Measurements from ENCODE around the gene FAM177A1.
A peak's percentile ranks its signal among the peaks of the same experiment; 100 is the strongest.
"Not testable (repeated sequence)": the region's sequence is repeated elsewhere in the genome, so short reads cannot be mapped to it uniquely, and the experiment has no call there.

Gene FAM177A1
- total RNA-seq, result 30.9 to 64.2 (median 36.3) reads per million in 9 experiments

GRCh38 chr14:35046048-35046750, at the start of gene FAM177A1:
Gene FAM177A1, plus strand, starts transcription at chr14:35046272. Its CDS starts 192 bp downstream, at chr14:35046464.
- H3K27ac Mint-ChIP-seq, result peak within 1 kb of the TSS; percentile 99
- no peaks in the 10 kb centered on the region for H3K9me3 Mint-ChIP-seq
- peaks cover 19 to 24% of the 10 kb centered on the region in 2 donors for H3K4me1 Mint-ChIP-seq (ENCODE audit: low read depth in 2 of 2)
- ATAC-seq (replicated peaks), result peak; percentile 80
- H3K27me3 Mint-ChIP-seq, result no peaks in the 10 kb centered on the region
- peak; percentile 98 to 99 (median 98) for DNase-seq
- H3K36me3 Mint-ChIP-seq (ENCODE audit: insufficient read depth), result peaks cover 57% of the 10 kb centered on the region
- H3K4me3 Mint-ChIP-seq, result peak within 1 kb of the TSS; percentile 81 to 94

GRCh38 chr14:34997762-34998161, 48.3 kb upstream of the FAM177A1 start:
- H3K36me3 Mint-ChIP-seq (ENCODE audit: insufficient read depth), result peaks cover 42% of the 10 kb centered on the region
- ATAC-seq (replicated peaks), result no peak
- H3K9me3 Mint-ChIP-seq, result no peaks in the 10 kb centered on the region
- H3K27me3 Mint-ChIP-seq, result no peaks in the 10 kb centered on the region
- H3K4me3 Mint-ChIP-seq, result no peak overlapping the region
- no peak for DNase-seq
- no peak overlapping the region for H3K27ac Mint-ChIP-seq
- H3K4me1 Mint-ChIP-seq (ENCODE audit: low read depth in 2 of 2), result peaks cover 7 to 8% of the 10 kb centered on the region in 2 donors

GRCh38 chr14:34999500-34999899, 46.6 kb upstream of the FAM177A1 start:
- Mint-ChIP-seq H3K4me1 (ENCODE audit: low read depth in 2 of 2) (peaks cover 2% of the 10 kb centered on the region in 2 donors), H3K4me3 (no peak overlapping the region), H3K36me3 (ENCODE audit: insufficient read depth) (peaks cover 55% of the 10 kb centered on the region), H3K9me3 (no peaks in the 10 kb centered on the region), H3K27ac (no peak overlapping the region), H3K27me3 (no peaks in the 10 kb centered on the region)
- no peak for DNase-seq
- no peak for ATAC-seq (replicated peaks)

- Mint-ChIP-seq H3K4me3 (no peak overlapping the region), H3K27ac (no peak overlapping the region), H3K36me3 (ENCODE audit: insufficient read depth) (peaks cover 57% of the 10 kb centered on the region), H3K4me1 (ENCODE audit: low read depth in 2 of 2) (no peaks in the 10 kb centered on the region), H3K27me3 (no peaks in the 10 kb centered on the region), H3K9me3 (no peaks in the 10 kb centered on the region)
- no peak for DNase-seq
- ATAC-seq (replicated peaks), result no peak
These were observed 44.5 kb upstream of the FAM177A1 start for GRCh38 chr14:35001621-35002020.

GRCh38 chr14:35004839-35005238, 41.2 kb upstream of the FAM177A1 start:
- no peak overlapping the region for H3K4me3 Mint-ChIP-seq
- no peak for DNase-seq
- no peaks in the 10 kb centered on the region for H3K4me1 Mint-ChIP-seq (ENCODE audit: low read depth in 2 of 2)
- H3K27ac Mint-ChIP-seq, result no peak overlapping the region
- ATAC-seq (replicated peaks), result no peak
- H3K27me3 Mint-ChIP-seq, result no peaks in the 10 kb centered on the region
- H3K36me3 Mint-ChIP-seq (ENCODE audit: insufficient read depth), result peaks cover 57% of the 10 kb centered on the region
- no peaks in the 10 kb centered on the region for H3K9me3 Mint-ChIP-seq

- peak overlapping the region in 1 of 2 donors; percentile 0 for H3K27ac Mint-ChIP-seq
- H3K4me1 Mint-ChIP-seq (ENCODE audit: low read depth in 2 of 2), result no peaks in the 10 kb centered on the region
These were observed 29.5 kb upstream of the FAM177A1 start for GRCh38 chr14:35016568-35016967.

GRCh38 chr14:35020713-35021112, 25.4 kb upstream of the FAM177A1 start:
- Mint-ChIP-seq H3K27ac (no peak overlapping the region), H3K4me1 (ENCODE audit: low read depth in 2 of 2) (no peaks in the 10 kb centered on the region), H3K4me3 (no peak overlapping the region), H3K27me3 (no peaks in the 10 kb centered on the region), H3K9me3 (no peaks in the 10 kb centered on the region), H3K36me3 (ENCODE audit: insufficient read depth) (peaks cover 85% of the 10 kb centered on the region)
- DNase-seq, result no peak
- ATAC-seq (replicated peaks), result no peak

More at GRCh38 chr14:35016568-35016967, 29.5 kb upstream of the FAM177A1 start:
- DNase-seq, result no peak
- Mint-ChIP-seq H3K27me3 (no peaks in the 10 kb centered on the region), H3K4me3 (no peak overlapping the region), H3K9me3 (no peaks in the 10 kb centered on the region), H3K36me3 (ENCODE audit: insufficient read depth) (peaks cover 81% of the 10 kb centered on the region)
- ATAC-seq (replicated peaks), result no peak

GRCh38 chr14:35028435-35028834, 17.6 kb upstream of the FAM177A1 start:
- H3K36me3 Mint-ChIP-seq (ENCODE audit: insufficient read depth), result peaks cover 74% of the 10 kb centered on the region
- no peak overlapping the region for H3K27ac Mint-ChIP-seq
- ATAC-seq (replicated peaks), result no peak
- no peaks in the 10 kb centered on the region for H3K27me3 Mint-ChIP-seq
- H3K9me3 Mint-ChIP-seq, result no peaks in the 10 kb centered on the region
- no peak for DNase-seq
- H3K4me3 Mint-ChIP-seq, result no peak overlapping the region
- no peaks in the 10 kb centered on the region for H3K4me1 Mint-ChIP-seq (ENCODE audit: low read depth in 2 of 2)

GRCh38 chr14:35032562-35032961, 13.5 kb upstream of the FAM177A1 start:
- no peak overlapping the region for H3K4me3 Mint-ChIP-seq
- peaks cover 37% of the 10 kb centered on the region for H3K36me3 Mint-ChIP-seq (ENCODE audit: insufficient read depth)

GRCh38 chr14:35034440-35034833, 11.6 kb upstream of the FAM177A1 start:
- H3K36me3 Mint-ChIP-seq (ENCODE audit: insufficient read depth), result peaks cover 18% of the 10 kb centered on the region

More at GRCh38 chr14:35032562-35032961, 13.5 kb upstream of the FAM177A1 start:
- no peak overlapping the region for H3K27ac Mint-ChIP-seq
- H3K27me3 Mint-ChIP-seq, result no peaks in the 10 kb centered on the region
- ATAC-seq (replicated peaks) (no peak), DNase-seq (no peak)
- no peaks in the 10 kb centered on the region for H3K4me1 Mint-ChIP-seq (ENCODE audit: low read depth in 2 of 2)
- H3K9me3 Mint-ChIP-seq, result peaks cover 0 to 2% of the 10 kb centered on the region in 2 donors

GRCh38 chr14:35034944-35035554, 11.0 kb upstream of the FAM177A1 start:
- not testable (repeated sequence) for H3K9me3 Mint-ChIP-seq; H3K4me1 Mint-ChIP-seq (ENCODE audit: low read depth in 2 of 2); H3K27me3 Mint-ChIP-seq; H3K4me3 Mint-ChIP-seq; DNase-seq; H3K27ac Mint-ChIP-seq; ATAC-seq (replicated peaks)
- peaks cover 12% of the 10 kb centered on the region for H3K36me3 Mint-ChIP-seq (ENCODE audit: insufficient read depth)

More at GRCh38 chr14:35034440-35034833, 11.6 kb upstream of the FAM177A1 start:
- ATAC-seq (replicated peaks), result no peak
- Mint-ChIP-seq H3K27ac (no peak overlapping the region), H3K9me3 (peaks cover 0 to 2% of the 10 kb centered on the region in 2 donors), H3K27me3 (no peaks in the 10 kb centered on the region), H3K4me3 (no peak overlapping the region), H3K4me1 (ENCODE audit: low read depth in 2 of 2) (no peaks in the 10 kb centered on the region)
- no peak for DNase-seq

GRCh38 chr14:35038312-35038711, 7.8 kb upstream of the FAM177A1 start:
- H3K4me1 Mint-ChIP-seq (ENCODE audit: low read depth in 2 of 2); ATAC-seq (replicated peaks); DNase-seq; H3K27ac Mint-ChIP-seq; H3K27me3 Mint-ChIP-seq; H3K4me3 Mint-ChIP-seq; H3K9me3 Mint-ChIP-seq; H3K36me3 Mint-ChIP-seq (ENCODE audit: insufficient read depth): not testable (repeated sequence)

- H3K27me3 Mint-ChIP-seq, result no peaks in the 10 kb centered on the region
- no peak for DNase-seq
- peak overlapping the region; percentile 66 to 82 for H3K27ac Mint-ChIP-seq
- H3K9me3 Mint-ChIP-seq, result no peaks in the 10 kb centered on the region
- H3K4me3 Mint-ChIP-seq, result no peak overlapping the region
- H3K36me3 Mint-ChIP-seq (ENCODE audit: insufficient read depth), result peaks cover 32% of the 10 kb centered on the region
- no peak for ATAC-seq (replicated peaks)
- peaks cover 14 to 17% of the 10 kb centered on the region in 2 donors for H3K4me1 Mint-ChIP-seq (ENCODE audit: low read depth in 2 of 2)
These were observed 3.4 kb upstream of the FAM177A1 start for GRCh38 chr14:35042632-35043031.

- Mint-ChIP-seq H3K27ac (peak overlapping the region; percentile 66 to 82), H3K36me3 (ENCODE audit: insufficient read depth) (peaks cover 37% of the 10 kb centered on the region), H3K9me3 (no peaks in the 10 kb centered on the region), H3K4me1 (ENCODE audit: low read depth in 2 of 2) (peaks cover 17 to 21% of the 10 kb centered on the region in 2 donors), H3K4me3 (no peak overlapping the region), H3K27me3 (no peaks in the 10 kb centered on the region)
- ATAC-seq (replicated peaks) (no peak), DNase-seq (no peak)
These were observed 3.0 kb upstream of the FAM177A1 start for GRCh38 chr14:35043046-35043445.
